ENCODE measurements around the gene SEC11C. TPM values are rescaled to one million over a fixed set of nuclear protein-coding genes. Genes with fewer than 3 reads are reported as not detected.
A peak's percentile ranks its signal among the peaks of the same experiment; 100 is the strongest.

Gene SEC11C
- total and polyA plus RNA-seq, 2 of the 13 experiments (the other 11 are each of a cell fraction or from before 2014, with no cell fraction given): 71.9 to 297 TPM

DNA sequence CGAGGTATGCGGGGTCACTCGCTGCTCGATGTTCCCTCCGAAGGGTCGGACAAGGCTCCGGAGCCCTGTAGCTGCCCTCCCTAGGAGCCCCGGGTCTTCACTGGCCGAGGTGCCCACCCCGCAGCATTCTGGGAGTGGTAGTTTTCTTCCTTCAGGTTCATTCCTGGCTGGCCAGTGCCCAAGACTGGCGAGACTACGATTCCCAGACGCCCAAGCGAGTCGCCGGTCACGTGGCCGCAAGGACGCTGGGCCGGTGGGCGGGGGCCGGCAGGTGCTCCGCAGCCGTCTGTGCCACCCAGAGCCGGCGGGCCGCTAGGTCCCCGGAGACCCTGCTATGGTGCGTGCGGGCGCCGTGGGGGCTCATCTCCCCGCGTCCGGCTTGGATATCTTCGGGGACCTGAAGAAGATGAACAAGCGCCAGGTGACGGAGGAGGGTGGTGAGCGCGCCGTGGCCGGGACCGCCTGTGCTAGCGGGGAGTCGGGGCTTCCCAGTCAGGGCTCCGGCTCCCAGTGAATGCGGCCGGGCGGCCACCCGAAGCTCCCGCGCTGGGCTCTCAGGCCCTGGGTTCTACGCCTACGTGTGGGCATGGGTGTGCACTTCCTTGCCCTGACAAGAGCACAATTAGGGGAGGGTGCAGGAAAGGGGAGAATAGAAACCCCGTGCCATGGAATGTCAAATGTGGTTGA, at the start of gene SEC11C (continued):
- TF ChIP-seq, protein P1, sequence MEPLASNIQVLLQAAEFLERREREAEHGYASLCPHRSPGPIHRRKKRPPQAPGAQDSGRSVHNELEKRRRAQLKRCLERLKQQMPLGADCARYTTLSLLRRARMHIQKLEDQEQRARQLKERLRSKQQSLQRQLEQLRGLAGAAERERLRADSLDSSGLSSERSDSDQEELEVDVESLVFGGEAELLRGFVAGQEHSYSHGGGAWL (CRISPR knock-in tag; IDR thresholded peaks at IDR 0.05): peak; percentile 81
- no peak for TF ChIP-seq PRPF4 (IDR thresholded peaks at IDR 0.05; ENCODE audit: low read depth, low read length, poor library complexity, severe bottlenecking)
- TF ChIP-seq SKI (IDR thresholded peaks at IDR 0.05; ENCODE audit: partially characterized antibody): peak; percentile 9
- TF ChIP-seq, protein P2, sequence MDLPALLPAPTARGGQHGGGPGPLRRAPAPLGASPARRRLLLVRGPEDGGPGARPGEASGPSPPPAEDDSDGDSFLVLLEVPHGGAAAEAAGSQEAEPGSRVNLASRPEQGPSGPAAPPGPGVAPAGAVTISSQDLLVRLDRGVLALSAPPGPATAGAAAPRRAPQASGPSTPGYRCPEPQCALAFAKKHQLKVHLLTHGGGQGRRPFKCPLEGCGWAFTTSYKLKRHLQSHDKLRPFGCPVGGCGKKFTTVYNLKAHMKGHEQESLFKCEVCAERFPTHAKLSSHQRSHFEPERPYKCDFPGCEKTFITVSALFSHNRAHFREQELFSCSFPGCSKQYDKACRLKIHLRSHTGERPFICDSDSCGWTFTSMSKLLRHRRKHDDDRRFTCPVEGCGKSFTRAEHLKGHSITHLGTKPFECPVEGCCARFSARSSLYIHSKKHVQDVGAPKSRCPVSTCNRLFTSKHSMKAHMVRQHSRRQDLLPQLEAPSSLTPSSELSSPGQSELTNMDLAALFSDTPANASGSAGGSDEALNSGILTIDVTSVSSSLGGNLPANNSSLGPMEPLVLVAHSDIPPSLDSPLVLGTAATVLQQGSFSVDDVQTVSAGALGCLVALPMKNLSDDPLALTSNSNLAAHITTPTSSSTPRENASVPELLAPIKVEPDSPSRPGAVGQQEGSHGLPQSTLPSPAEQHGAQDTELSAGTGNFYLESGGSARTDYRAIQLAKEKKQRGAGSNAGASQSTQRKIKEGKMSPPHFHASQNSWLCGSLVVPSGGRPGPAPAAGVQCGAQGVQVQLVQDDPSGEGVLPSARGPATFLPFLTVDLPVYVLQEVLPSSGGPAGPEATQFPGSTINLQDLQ (CRISPR knock-in tag; IDR thresholded peaks at IDR 0.05): 0 out of 2 replicates have a peak, but pooled peaks have one; percentile 48
- peak; percentile 97 for TF ChIP-seq HCFC1 (IDR thresholded peaks at IDR 0.05; ENCODE audit: low read depth, low read length)
- TF ChIP-seq WIZ (CRISPR knock-in tag; IDR thresholded peaks at IDR 0.05): 0 out of 2 replicates have a peak, but pooled peaks have one; percentile 26
- TF ChIP-seq MAZ (IDR thresholded peaks at IDR 0.05; ENCODE audit: borderline replicate concordance, low read depth, low read length): peak; percentile 88
- TF ChIP-seq MAZ (CRISPR knock-in tag; IDR thresholded peaks at IDR 0.05; ENCODE audit: low read depth): peak; percentile 60; the same call in 1 of the 2 replicates
- no peak for TF ChIP-seq SOX6 (IDR thresholded peaks at IDR 0.05)
- TF ChIP-seq SOX6 (CRISPR knock-in tag; IDR thresholded peaks at IDR 0.05): peak; percentile 65
- TF ChIP-seq TAF15 (IDR thresholded peaks at IDR 0.05; ENCODE audit: low read depth, low read length, poor library complexity, severe bottlenecking): no peak
- TF ChIP-seq, protein P3, sequence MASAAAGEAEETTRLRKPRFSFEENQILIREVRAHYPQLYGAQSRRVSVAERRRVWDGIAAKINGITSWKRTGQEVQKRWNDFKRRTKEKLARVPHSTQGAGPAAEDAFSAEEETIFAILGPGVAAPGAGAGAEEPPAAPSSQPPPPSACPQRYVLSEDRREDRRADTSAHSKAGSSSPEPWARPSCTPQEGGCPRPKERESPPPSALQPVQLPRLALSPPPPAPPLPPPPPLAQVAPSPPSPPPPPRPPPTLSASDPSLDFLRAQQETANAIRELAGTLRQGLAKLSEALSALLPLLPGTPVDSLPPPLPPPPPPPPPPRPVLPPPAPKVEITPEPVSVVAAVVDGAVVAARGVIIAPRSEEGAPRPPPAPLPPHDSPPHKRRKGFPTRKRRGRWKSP (CRISPR knock-in tag; IDR thresholded peaks at IDR 0.05): no peak
- TF ChIP-seq MAFF (IDR thresholded peaks at IDR 0.05; ENCODE audit: low read depth, low read length): no peak
- TF ChIP-seq, protein P4, sequence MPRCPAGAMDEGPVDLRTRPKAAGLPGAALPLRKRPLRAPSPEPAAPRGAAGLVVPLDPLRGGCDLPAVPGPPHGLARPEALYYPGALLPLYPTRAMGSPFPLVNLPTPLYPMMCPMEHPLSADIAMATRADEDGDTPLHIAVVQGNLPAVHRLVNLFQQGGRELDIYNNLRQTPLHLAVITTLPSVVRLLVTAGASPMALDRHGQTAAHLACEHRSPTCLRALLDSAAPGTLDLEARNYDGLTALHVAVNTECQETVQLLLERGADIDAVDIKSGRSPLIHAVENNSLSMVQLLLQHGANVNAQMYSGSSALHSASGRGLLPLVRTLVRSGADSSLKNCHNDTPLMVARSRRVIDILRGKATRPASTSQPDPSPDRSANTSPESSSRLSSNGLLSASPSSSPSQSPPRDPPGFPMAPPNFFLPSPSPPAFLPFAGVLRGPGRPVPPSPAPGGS (CRISPR knock-in tag; IDR thresholded peaks at IDR 0.05): peak; percentile 84; the same call in 1 of the 2 replicates
- TF ChIP-seq, protein P5, sequence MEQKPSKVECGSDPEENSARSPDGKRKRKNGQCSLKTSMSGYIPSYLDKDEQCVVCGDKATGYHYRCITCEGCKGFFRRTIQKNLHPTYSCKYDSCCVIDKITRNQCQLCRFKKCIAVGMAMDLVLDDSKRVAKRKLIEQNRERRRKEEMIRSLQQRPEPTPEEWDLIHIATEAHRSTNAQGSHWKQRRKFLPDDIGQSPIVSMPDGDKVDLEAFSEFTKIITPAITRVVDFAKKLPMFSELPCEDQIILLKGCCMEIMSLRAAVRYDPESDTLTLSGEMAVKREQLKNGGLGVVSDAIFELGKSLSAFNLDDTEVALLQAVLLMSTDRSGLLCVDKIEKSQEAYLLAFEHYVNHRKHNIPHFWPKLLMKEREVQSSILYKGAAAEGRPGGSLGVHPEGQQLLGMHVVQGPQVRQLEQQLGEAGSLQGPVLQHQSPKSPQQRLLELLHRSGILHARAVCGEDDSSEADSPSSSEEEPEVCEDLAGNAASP (CRISPR knock-in tag; IDR thresholded peaks at IDR 0.05; ENCODE audit: borderline replicate concordance): peak; percentile 44; the same call in 1 of the 2 replicates
- TF ChIP-seq ARID2 (CRISPR knock-in tag; IDR thresholded peaks at IDR 0.05; ENCODE audit: borderline replicate concordance): 0 out of 2 replicates have a peak, but pooled peaks have one; percentile 17
- no peak for TF ChIP-seq ZNF672 (CRISPR knock-in tag; IDR thresholded peaks at IDR 0.05)
- TF ChIP-seq TSC22D2 (CRISPR knock-in tag; IDR thresholded peaks at IDR 0.05; ENCODE audit: borderline replicate concordance): 0 out of 2 replicates have a peak, but pooled peaks have one; percentile 20
- no peak for TF ChIP-seq SRF (IDR thresholded peaks at IDR 0.05; ENCODE audit: low read depth, low read length)
- no peak for TF ChIP-seq ZC3H13 (CRISPR knock-in tag; IDR thresholded peaks at IDR 0.05)
